Neural progenitor cell (in vitro differentiated cells): ENCODE results near the gene MARVELD2. TPM values are rescaled to one million over a fixed set of nuclear protein-coding genes. Genes with fewer than 3 reads are reported as not detected.
A peak's percentile ranks its signal among the peaks of the same experiment; 100 is the strongest.

Experiments used
- DNase-seq: peaks from one replicate; pipeline ENCODE4 v3.0.0-alpha.2; 2016; ENCODE audit warnings: low spot score
- H2AFZ ChIP-seq: fragments of 200-600 bp; sonication (generic); replicated peaks from 2 replicates; pipeline ENCODE4 v1.6.1; 2016; ENCODE audit warnings: antibody characterized with exemption
- H3F3A ChIP-seq: fragments of 200-600 bp; sonication (generic); 2 replicates; pipeline ENCODE4 v1.6.1; 2016; ENCODE audit warnings: antibody characterized with exemption, low read depth
- H3K27ac ChIP-seq: fragments of 200-600 bp; sonication (generic); 2 replicates; pipeline ENCODE4 v1.5.1; 2016; ENCODE audit warnings: mild to moderate bottlenecking
- H3K27me3 ChIP-seq: fragments of 200-600 bp; sonication (generic); 2 replicates; pipeline ENCODE4 v1.6.1; 2016; ENCODE audit warnings: mild to moderate bottlenecking, moderate library complexity
- H3K36me3 ChIP-seq: fragments of 200-600 bp; sonication (generic); 2 replicates; pipeline ENCODE4 v1.5.1; 2016
- H3K4me1 ChIP-seq: fragments of 200-600 bp; sonication (generic); 2 replicates; pipeline ENCODE4 v1.6.1; 2016; ENCODE audit warnings: mixed run types
- H3K4me2 ChIP-seq: fragments of 200-600 bp; sonication (generic); 2 replicates; pipeline ENCODE4 v1.6.1; 2016
- H3K4me3 ChIP-seq: fragments of 200-600 bp; sonication (generic); 2 replicates; pipeline ENCODE4 v1.5.1; 2016
- H3K79me2 ChIP-seq: fragments of 200-600 bp; sonication (generic); 2 replicates; pipeline ENCODE4 v1.6.1; 2016; ENCODE audit warnings: low read depth
- H3K9ac ChIP-seq: fragments of 200-600 bp; sonication (generic); 2 replicates; pipeline ENCODE4 v1.6.1; 2016
- H3K9me3 ChIP-seq: fragments of 200-600 bp; sonication (generic); 2 replicates; pipeline ENCODE4 v1.5.1; 2016; ENCODE audit warnings: low read depth
- H4K20me1 ChIP-seq: fragments of 200-600 bp; sonication (generic); 2 replicates; pipeline ENCODE4 v1.6.1; 2016; ENCODE audit warnings: low read depth
- H3K27ac Mint-ChIP-seq: 3 replicates; pipeline ENCODE4 v1.8.0; 2021; ENCODE audit warnings: mixed read lengths
- H3K27me3 Mint-ChIP-seq: 2 replicates; pipeline ENCODE4 v1.8.0; 2022; ENCODE audit warnings: low read depth, mild to moderate bottlenecking, inconsistent platforms, moderate library complexity, mixed read lengths; ENCODE audit not compliant: insufficient read depth
- H3K36me3 Mint-ChIP-seq: 3 replicates; pipeline ENCODE4 v1.8.0; 2021; ENCODE audit warnings: mixed read lengths
- H3K4me1 Mint-ChIP-seq: 3 replicates; pipeline ENCODE4 v1.8.0; 2021; ENCODE audit warnings: mixed read lengths
- H3K4me3 Mint-ChIP-seq: 3 replicates; pipeline ENCODE4 v1.8.0; 2021; ENCODE audit warnings: mild to moderate bottlenecking, moderate library complexity, mixed read lengths
- H3K9me3 Mint-ChIP-seq: 3 replicates; pipeline ENCODE4 v1.8.0; 2020; ENCODE audit warnings: mixed read lengths
- EZH2 ChIP-seq: fragments of 200-600 bp; sonication (generic); IDR thresholded peaks from 2 replicates; pipeline ENCODE4 v1.6.1; 2017; ENCODE audit warnings: antibody characterized with exemption, mild to moderate bottlenecking, moderate library complexity
- EZH2phosphoT487 ChIP-seq: fragments of 200-600 bp; sonication (generic); IDR thresholded peaks from 2 replicates; pipeline ENCODE4 v1.6.1; 2017; ENCODE audit warnings: antibody characterized with exemption
- total RNA-seq: library from RNA; depleted of rRNA; stranded (reverse); fragments of >200 nt; gene quantifications from 2 replicates; pipeline ENCODE4 v1.2.3, GENCODE V29; 2015; ENCODE audit warnings: low replicate concordance
- TF ChIP-seq, protein P1 (sequence below): fragments of 200-600 bp; sonication (generic); IDR thresholded peaks from 2 replicates; pipeline ENCODE4 v1.5.1; 2017; ENCODE audit warnings: antibody characterized with exemption, mild to moderate bottlenecking

MARVELD2 gene
- total RNA-seq, 1 donor from 2014 or later, result 13.7 TPM

DNA sequence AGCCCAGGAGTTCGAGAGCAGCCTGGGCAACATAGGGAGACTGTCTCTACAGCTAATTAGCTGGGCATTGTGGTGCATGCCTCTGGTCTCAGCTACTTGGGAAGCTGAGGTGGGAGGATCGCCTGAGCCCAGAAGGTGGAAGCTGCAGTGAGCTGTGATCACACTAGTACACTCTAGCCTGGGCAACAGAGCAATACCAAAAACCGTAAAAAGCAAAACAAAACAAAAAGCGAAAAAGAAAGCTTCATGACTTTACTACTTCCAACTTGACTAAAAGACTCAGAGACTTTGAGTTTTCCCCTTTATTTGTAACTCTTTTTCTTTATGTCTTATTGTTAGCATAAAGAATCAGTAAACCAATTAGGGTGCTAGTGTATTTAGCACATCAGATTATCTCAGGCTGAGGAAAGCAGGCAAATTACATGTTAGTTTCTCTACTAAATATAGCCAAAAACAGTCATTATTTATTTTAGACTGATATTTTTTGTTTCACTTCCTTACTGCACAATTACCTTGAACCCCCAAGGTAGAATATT, 39.9 kb upstream of the MARVELD2 start:
- Mint-ChIP-seq H3K9me3 (no peaks in the 10 kb centered on the region), H3K27ac (no peak overlapping the region)
- H3K9ac ChIP-seq, result no peak overlapping the region

DNA sequence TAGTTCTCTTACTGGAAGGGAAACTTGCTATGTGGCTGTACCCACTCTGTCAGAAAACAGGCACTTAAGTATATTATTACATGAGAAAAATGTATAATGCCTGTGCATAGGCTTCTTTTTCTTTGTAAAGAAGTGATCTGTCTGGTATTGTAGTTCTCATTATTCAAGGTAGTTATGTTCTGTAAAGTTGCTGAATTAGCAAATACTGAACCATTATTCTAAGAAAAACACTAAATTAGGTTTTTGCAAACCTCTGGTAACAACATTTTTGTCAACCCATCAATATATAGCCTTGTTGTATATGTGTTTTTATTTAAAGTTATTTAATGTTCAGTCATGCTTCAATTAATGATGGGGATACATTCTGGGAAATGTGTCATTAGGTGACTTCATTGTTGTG, 36.5 kb upstream of the MARVELD2 start:
- H3K4me2 ChIP-seq, result no peak overlapping the region
- no peak overlapping the region for H2AFZ ChIP-seq
- DNase-seq, result no peak
- H3F3A ChIP-seq, result peaks cover 21% of the 10 kb centered on the region
- H3K9ac ChIP-seq, result no peak overlapping the region
- H3K4me3 ChIP-seq, result no peak overlapping the region
- peaks cover under 1% of the 10 kb centered on the region for H3K79me2 ChIP-seq
- Mint-ChIP-seq H3K27me3 (no peaks in the 10 kb centered on the region), H3K36me3 (peaks cover 12% of the 10 kb centered on the region), H3K27ac (no peak overlapping the region), H3K4me3 (no peak overlapping the region), H3K4me1 (no peaks in the 10 kb centered on the region), H3K9me3 (no peaks in the 10 kb centered on the region)
- no peaks in the 10 kb centered on the region for H3K4me1 ChIP-seq
- peaks cover 14% of the 10 kb centered on the region for H3K36me3 ChIP-seq
- no peak for TF ChIP-seq EZH2phosphoT487
- TF ChIP-seq, protein P1, sequence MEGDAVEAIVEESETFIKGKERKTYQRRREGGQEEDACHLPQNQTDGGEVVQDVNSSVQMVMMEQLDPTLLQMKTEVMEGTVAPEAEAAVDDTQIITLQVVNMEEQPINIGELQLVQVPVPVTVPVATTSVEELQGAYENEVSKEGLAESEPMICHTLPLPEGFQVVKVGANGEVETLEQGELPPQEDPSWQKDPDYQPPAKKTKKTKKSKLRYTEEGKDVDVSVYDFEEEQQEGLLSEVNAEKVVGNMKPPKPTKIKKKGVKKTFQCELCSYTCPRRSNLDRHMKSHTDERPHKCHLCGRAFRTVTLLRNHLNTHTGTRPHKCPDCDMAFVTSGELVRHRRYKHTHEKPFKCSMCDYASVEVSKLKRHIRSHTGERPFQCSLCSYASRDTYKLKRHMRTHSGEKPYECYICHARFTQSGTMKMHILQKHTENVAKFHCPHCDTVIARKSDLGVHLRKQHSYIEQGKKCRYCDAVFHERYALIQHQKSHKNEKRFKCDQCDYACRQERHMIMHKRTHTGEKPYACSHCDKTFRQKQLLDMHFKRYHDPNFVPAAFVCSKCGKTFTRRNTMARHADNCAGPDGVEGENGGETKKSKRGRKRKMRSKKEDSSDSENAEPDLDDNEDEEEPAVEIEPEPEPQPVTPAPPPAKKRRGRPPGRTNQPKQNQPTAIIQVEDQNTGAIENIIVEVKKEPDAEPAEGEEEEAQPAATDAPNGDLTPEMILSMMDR, result no peak
- no peak for TF ChIP-seq EZH2
- H3K9me3 ChIP-seq, result no peaks in the 10 kb centered on the region
- H3K27ac ChIP-seq, result no peak overlapping the region
- H3K27me3 ChIP-seq, result no peaks in the 10 kb centered on the region
- H4K20me1 ChIP-seq, result no peaks in the 10 kb centered on the region

More for the DNA sequence above, 39.9 kb upstream of the MARVELD2 start:
- Histone ChIP-seq H3K9me3 (no peaks in the 10 kb centered on the region), H3K79me2 (peaks cover 28% of the 10 kb centered on the region), H2AFZ (no peak overlapping the region), H3K4me1 (peaks cover 8% of the 10 kb centered on the region), H4K20me1 (no peaks in the 10 kb centered on the region), H3K27ac (no peak overlapping the region), H3K27me3 (no peaks in the 10 kb centered on the region), H3F3A (peaks cover 26% of the 10 kb centered on the region), H3K4me3 (no peak overlapping the region), H3K36me3 (peaks cover 14% of the 10 kb centered on the region), H3K4me2 (no peak overlapping the region)
- H3K4me3 Mint-ChIP-seq, result no peak overlapping the region
- no peaks in the 10 kb centered on the region for H3K27me3 Mint-ChIP-seq
- H3K36me3 Mint-ChIP-seq, result peaks cover 8% of the 10 kb centered on the region
- peaks cover 13% of the 10 kb centered on the region for H3K4me1 Mint-ChIP-seq
- TF ChIP-seq, protein P1, result no peak
- DNase-seq, result no peak

DNA sequence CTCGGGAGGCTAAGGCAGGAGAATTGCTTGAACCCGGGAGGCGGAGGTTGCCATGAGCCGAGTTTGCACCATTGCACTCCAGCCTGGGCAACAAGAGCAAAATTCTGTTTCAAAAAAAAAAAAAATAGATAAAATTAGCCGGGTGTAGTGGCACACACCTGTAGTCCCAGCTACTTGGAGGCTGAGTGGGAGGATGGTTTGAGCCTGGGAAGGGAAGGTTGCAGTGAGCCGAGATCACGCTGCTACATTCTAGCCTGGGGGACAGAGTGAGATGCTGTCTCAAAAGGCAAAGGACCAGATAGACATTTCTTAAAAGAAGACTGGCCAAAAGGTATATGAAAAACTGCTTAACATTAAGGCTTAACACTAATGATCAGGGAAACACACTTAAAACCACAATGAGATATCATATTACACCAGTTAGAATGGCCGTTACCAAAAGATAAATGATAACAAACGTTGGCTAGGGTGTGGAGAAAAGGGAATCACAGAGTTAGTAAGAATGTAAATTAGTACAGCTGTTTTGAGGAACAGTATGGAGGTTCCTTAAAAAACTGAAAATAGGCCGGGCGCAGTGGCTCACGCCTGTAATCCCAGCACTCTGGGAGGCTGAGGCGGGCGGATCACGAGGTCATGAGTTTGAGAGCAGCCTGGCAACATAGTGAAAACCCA, 10.1 kb upstream of the MARVELD2 start:
- Mint-ChIP-seq H3K27me3 (no peaks in the 10 kb centered on the region), H3K4me1 (no peaks in the 10 kb centered on the region)

DNA sequence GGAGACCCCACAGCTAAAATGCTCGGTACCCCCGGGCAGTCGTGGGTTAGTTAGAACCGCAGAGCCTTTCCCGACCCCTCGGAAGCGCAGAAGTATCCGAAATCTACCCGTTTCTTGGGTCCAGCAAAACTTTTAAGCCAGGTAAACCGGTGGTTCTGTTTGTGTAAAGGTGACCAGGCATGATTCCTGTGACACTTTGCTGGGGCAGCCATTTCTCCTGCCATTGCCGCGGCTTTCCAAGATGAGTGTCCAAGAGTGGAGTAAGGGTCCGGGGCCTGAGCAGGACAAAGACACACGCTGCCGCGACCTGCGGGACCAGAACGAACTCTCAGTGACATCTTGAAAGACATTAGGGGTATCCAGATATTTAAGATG, 655 bp downstream of the MARVELD2 start:
- Histone ChIP-seq H4K20me1 (peaks cover 7% of the 10 kb centered on the region), H3K4me1 (peaks cover 8% of the 10 kb centered on the region), H3K27ac (no peak overlapping the region), H3F3A (peaks cover 19% of the 10 kb centered on the region), H3K27me3 (peaks cover 4% of the 10 kb centered on the region), H3K9me3 (no peaks in the 10 kb centered on the region), H3K4me3 (peak overlapping the region; percentile 86), H3K79me2 (no peaks in the 10 kb centered on the region), H3K36me3 (peaks cover 1% of the 10 kb centered on the region), H3K9ac (no peak overlapping the region), H3K4me2 (peak overlapping the region; percentile 90), H2AFZ (peak overlapping the region; percentile 89)
- TF ChIP-seq, protein P1, result no peak
- peak; percentile 50 for TF ChIP-seq EZH2
- peak; percentile 34 for DNase-seq
- Mint-ChIP-seq H3K36me3 (peaks cover 28% of the 10 kb centered on the region), H3K4me1 (peaks cover 5% of the 10 kb centered on the region), H3K27me3 (peaks cover 13% of the 10 kb centered on the region), H3K27ac (no peak overlapping the region), H3K9me3 (no peaks in the 10 kb centered on the region), H3K4me3 (peak overlapping the region; percentile 79)

More for the DNA sequence above, 10.1 kb upstream of the MARVELD2 start:
- Histone ChIP-seq H2AFZ (no peak overlapping the region), H3K9me3 (no peaks in the 10 kb centered on the region), H3K79me2 (no peaks in the 10 kb centered on the region), H3K4me2 (no peak overlapping the region), H3K9ac (no peak overlapping the region), H3K4me1 (no peaks in the 10 kb centered on the region), H3F3A (no peaks in the 10 kb centered on the region), H3K4me3 (no peak overlapping the region), H3K27ac (no peak overlapping the region), H4K20me1 (no peaks in the 10 kb centered on the region), H3K27me3 (no peaks in the 10 kb centered on the region), H3K36me3 (peaks cover 7% of the 10 kb centered on the region)
- no peak for DNase-seq
- Mint-ChIP-seq H3K36me3 (peaks cover 25% of the 10 kb centered on the region), H3K27ac (no peak overlapping the region), H3K4me3 (no peak overlapping the region), H3K9me3 (no peaks in the 10 kb centered on the region)
- no peak for TF ChIP-seq EZH2phosphoT487
